ENCODE measurements around the gene FAM9C.

- TF ChIP-seq POLR2A (IDR thresholded peaks at IDR 0.05) (no peak), POLR2AphosphoS5 (IDR thresholded peaks at IDR 0.05) (no peak)
- TF ChIP-seq, protein P1, sequence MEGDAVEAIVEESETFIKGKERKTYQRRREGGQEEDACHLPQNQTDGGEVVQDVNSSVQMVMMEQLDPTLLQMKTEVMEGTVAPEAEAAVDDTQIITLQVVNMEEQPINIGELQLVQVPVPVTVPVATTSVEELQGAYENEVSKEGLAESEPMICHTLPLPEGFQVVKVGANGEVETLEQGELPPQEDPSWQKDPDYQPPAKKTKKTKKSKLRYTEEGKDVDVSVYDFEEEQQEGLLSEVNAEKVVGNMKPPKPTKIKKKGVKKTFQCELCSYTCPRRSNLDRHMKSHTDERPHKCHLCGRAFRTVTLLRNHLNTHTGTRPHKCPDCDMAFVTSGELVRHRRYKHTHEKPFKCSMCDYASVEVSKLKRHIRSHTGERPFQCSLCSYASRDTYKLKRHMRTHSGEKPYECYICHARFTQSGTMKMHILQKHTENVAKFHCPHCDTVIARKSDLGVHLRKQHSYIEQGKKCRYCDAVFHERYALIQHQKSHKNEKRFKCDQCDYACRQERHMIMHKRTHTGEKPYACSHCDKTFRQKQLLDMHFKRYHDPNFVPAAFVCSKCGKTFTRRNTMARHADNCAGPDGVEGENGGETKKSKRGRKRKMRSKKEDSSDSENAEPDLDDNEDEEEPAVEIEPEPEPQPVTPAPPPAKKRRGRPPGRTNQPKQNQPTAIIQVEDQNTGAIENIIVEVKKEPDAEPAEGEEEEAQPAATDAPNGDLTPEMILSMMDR (IDR thresholded peaks at IDR 0.05): no peak
These were observed 1.9 kb upstream of the FAM9C start for GRCh38 chrX:13046141-13046855.

All from prostate gland (tissue), 2 donors.